ENCODE measurements around the gene NEURL1B. TPM values are rescaled to one million over a fixed set of nuclear protein-coding genes. Genes with fewer than 3 reads are reported as not detected.

The NEURL1B gene
- total RNA-seq, 6 experiments from 2014 or later: 2.0 to 8.6 (median 7.1) TPM

- Mint-ChIP-seq H3K27ac (no peak overlapping the region), H3K9me3 (no peaks in the 10 kb centered on the region), H3K4me3 (no peak overlapping the region), H3K4me1 (ENCODE audit: low read depth) (peaks cover 10% of the 10 kb centered on the region), H3K27me3 (ENCODE audit: insufficient read depth) (peaks cover 26% of the 10 kb centered on the region), H3K36me3 (ENCODE audit: low read depth) (no peaks in the 10 kb centered on the region)
- TF ChIP-seq, protein P1, sequence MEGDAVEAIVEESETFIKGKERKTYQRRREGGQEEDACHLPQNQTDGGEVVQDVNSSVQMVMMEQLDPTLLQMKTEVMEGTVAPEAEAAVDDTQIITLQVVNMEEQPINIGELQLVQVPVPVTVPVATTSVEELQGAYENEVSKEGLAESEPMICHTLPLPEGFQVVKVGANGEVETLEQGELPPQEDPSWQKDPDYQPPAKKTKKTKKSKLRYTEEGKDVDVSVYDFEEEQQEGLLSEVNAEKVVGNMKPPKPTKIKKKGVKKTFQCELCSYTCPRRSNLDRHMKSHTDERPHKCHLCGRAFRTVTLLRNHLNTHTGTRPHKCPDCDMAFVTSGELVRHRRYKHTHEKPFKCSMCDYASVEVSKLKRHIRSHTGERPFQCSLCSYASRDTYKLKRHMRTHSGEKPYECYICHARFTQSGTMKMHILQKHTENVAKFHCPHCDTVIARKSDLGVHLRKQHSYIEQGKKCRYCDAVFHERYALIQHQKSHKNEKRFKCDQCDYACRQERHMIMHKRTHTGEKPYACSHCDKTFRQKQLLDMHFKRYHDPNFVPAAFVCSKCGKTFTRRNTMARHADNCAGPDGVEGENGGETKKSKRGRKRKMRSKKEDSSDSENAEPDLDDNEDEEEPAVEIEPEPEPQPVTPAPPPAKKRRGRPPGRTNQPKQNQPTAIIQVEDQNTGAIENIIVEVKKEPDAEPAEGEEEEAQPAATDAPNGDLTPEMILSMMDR (IDR thresholded peaks at IDR 0.05): no peak
- DNase-seq: no peak
Observed at GRCh38 chr5:172636279-172637050, 4.6 kb upstream of the NEURL1B start.

DNA sequence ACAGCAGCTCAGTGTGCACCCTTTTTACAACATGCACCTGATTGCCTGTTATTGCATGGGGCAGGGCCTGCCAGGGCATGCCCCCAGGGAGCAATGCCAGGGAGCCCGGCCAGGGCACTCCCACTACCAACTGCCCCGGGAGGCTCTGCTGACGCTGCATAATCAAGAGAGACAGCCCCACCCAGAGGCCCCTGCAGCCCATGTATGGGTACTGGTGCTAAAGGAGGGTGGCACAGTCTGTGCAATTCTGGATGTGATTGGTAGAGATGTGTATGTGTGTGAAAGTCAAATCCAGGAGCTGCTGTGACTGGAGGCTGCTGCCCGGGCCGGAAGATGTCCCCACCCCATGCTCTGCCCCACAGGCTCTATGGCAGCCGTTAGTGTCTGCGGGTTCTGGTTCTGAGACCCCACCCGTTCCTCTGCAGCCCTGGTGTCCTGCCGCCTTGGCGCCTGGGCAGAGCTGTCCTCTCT, 3.9 kb upstream of the NEURL1B start:
- Mint-ChIP-seq H3K4me1 (ENCODE audit: low read depth) (peaks cover 13% of the 10 kb centered on the region), H3K36me3 (ENCODE audit: low read depth) (no peaks in the 10 kb centered on the region), H3K27me3 (ENCODE audit: insufficient read depth) (peaks cover 24% of the 10 kb centered on the region), H3K9me3 (no peaks in the 10 kb centered on the region), H3K27ac (no peak overlapping the region), H3K4me3 (no peak overlapping the region)
- TF ChIP-seq, protein P1 (IDR thresholded peaks at IDR 0.05): no peak
- no peak for DNase-seq

DNA sequence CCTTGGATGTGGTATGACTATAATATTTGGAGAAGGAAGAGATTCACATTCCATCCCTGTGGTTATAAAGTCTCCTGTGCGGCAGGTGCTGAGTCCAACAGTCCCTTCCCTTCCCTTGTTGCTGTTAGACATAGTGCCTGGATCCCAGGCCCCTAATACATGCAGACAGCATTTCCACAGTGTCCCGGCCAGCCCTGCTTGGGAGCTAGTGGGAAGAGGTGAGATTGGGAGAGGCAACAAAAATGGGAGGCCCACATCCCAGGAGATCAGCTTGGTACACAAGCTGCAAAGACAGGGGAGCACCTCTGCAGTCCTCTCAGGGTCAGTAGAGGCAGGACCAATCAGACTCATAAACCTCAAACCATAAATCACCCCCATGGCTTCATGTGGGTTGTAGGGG, 3.3 kb upstream of the NEURL1B start:
- Mint-ChIP-seq H3K36me3 (ENCODE audit: low read depth) (no peaks in the 10 kb centered on the region), H3K27ac (no peak overlapping the region), H3K4me1 (ENCODE audit: low read depth) (peaks cover 19% of the 10 kb centered on the region), H3K4me3 (no peak overlapping the region), H3K9me3 (no peaks in the 10 kb centered on the region), H3K27me3 (ENCODE audit: insufficient read depth) (peaks cover 18% of the 10 kb centered on the region)
- TF ChIP-seq, protein P1 (IDR thresholded peaks at IDR 0.05): no peak
- DNase-seq: no peak

GRCh38 chr5:172638209-172638768, 2.8 kb upstream of the NEURL1B start:
- H3K4me3 Mint-ChIP-seq: no peak overlapping the region
- peaks cover 20% of the 10 kb centered on the region for H3K4me1 Mint-ChIP-seq (ENCODE audit: low read depth)
- no peak overlapping the region for H3K27ac Mint-ChIP-seq
- no peaks in the 10 kb centered on the region for H3K9me3 Mint-ChIP-seq
- peaks cover 15% of the 10 kb centered on the region for H3K27me3 Mint-ChIP-seq (ENCODE audit: insufficient read depth)
- TF ChIP-seq, protein P1 (IDR thresholded peaks at IDR 0.05): no peak
- DNase-seq: no peak
- H3K36me3 Mint-ChIP-seq (ENCODE audit: low read depth): no peaks in the 10 kb centered on the region

DNA sequence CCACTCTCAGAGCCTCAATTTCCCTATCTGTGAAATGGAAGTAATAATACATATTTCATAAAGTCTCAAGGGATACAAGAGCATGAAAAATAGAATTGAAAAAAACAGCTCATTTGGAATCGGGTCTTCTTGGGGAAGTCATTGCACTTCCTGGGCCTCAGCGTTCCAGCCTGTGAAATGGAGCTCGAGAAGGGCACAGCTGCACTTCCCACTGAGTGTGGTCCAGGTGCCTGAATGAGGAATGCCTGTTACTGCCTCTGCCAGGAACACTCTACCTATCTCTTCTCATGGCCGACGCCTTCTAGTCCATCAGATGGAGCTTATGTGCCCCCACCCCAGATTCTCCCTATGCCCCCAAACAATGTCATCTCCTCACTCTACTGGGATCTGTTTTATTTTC, 924 bp upstream of the NEURL1B start:
- Mint-ChIP-seq H3K27ac (peak overlapping the region; percentile 49; the same call in 1 of the 2 replicates), H3K9me3 (no peaks in the 10 kb centered on the region), H3K27me3 (ENCODE audit: insufficient read depth) (peaks cover 7% of the 10 kb centered on the region; the same call in 1 of the 2 replicates), H3K4me1 (ENCODE audit: low read depth) (peaks cover 20% of the 10 kb centered on the region), H3K36me3 (ENCODE audit: low read depth) (no peaks in the 10 kb centered on the region), H3K4me3 (peak overlapping the region; percentile 75)
- DNase-seq: no peak
- TF ChIP-seq, protein P1 (IDR thresholded peaks at IDR 0.05): no peak
